ENCODE data around the gene RGPD8.

GRCh38 chr2:112343827-112344585 lies 89.4 kb downstream of the RGPD8 start:
- TF ChIP-seq CTCF (IDR thresholded peaks at IDR 0.05) (no peak), EZH2 (IDR thresholded peaks at IDR 0.05; ENCODE audit: borderline replicate concordance, insufficient read depth, low read depth, low read length, poor library complexity, severe bottlenecking) (no peak)
